GM23338 (cell line): Measurements from ENCODE around the gene FEN1. TPM values are rescaled to one million over a fixed set of nuclear protein-coding genes. Genes with fewer than 3 reads are reported as not detected.

Experiments used
- ATAC-seq: fragments of 200-7000 bp; cut with Tn5 transposase; 3 replicates; pipeline ENCODE4 v1.9.1; 2020
- DNase-seq: peaks from one replicate; pipeline ENCODE4 v3.0.0-alpha.2; 2015; ENCODE audit warnings: low spot score
- H2AFZ ChIP-seq: fragments of 200-600 bp; sonication (generic); 2 replicates; pipeline ENCODE4 v1.8.0; 2016; ENCODE audit warnings: antibody characterized with exemption, mild to moderate bottlenecking, moderate library complexity
- H3F3A ChIP-seq: fragments of 200-600 bp; sonication (generic); replicated peaks from 2 replicates; pipeline ENCODE4 v1.8.0; 2017; ENCODE audit warnings: antibody characterized with exemption, mixed run types, low read depth
- H3K27ac ChIP-seq: fragments of 200-600 bp; sonication (generic); 2 replicates; pipeline ENCODE4 v1.6.1; 2016; ENCODE audit warnings: low read depth
- H3K27me3 ChIP-seq: fragments of 200-600 bp; sonication (generic); 2 replicates; pipeline ENCODE4 v1.8.0; 2016; ENCODE audit warnings: mild to moderate bottlenecking, mixed run types, moderate library complexity; ENCODE audit not compliant: insufficient read depth
- H3K36me3 ChIP-seq: fragments of 200-600 bp; sonication (generic); 2 replicates; pipeline ENCODE4 v1.8.0; 2016; ENCODE audit warnings: mild to moderate bottlenecking; ENCODE audit not compliant: insufficient read depth
- H3K4me1 ChIP-seq: fragments of 200-600 bp; sonication (generic); 2 replicates; pipeline ENCODE4 v1.8.0; 2016; ENCODE audit warnings: mild to moderate bottlenecking, moderate library complexity; ENCODE audit not compliant: insufficient read depth
- H3K4me2 ChIP-seq: fragments of 200-600 bp; sonication (generic); 2 replicates; pipeline ENCODE4 v1.7.1; 2017; ENCODE audit warnings: mixed run types
- H3K4me3 ChIP-seq: fragments of 200-600 bp; sonication (generic); 2 replicates; pipeline ENCODE4 v1.6.1; 2016; ENCODE audit warnings: mixed run types
- H3K79me2 ChIP-seq: fragments of 200-600 bp; sonication (generic); replicated peaks from 2 replicates; pipeline ENCODE4 v1.8.0; 2017; ENCODE audit warnings: mild to moderate bottlenecking; ENCODE audit not compliant: insufficient read depth
- H3K9me2 ChIP-seq: fragments of 200-600 bp; sonication (generic); 2 replicates; pipeline ENCODE4 v1.8.0; 2017; ENCODE audit not compliant: insufficient read depth
- H4K20me1 ChIP-seq: fragments of 200-600 bp; sonication (generic); replicated peaks from 2 replicates; pipeline ENCODE4 v1.8.0; 2017; ENCODE audit warnings: mild to moderate bottlenecking; ENCODE audit not compliant: insufficient read depth
- H3K27ac Mint-ChIP-seq: 2 replicates; pipeline ENCODE4 v1.8.0; 2020; ENCODE audit warnings: inconsistent platforms, mild to moderate bottlenecking, moderate library complexity, mixed read lengths
- H3K27me3 Mint-ChIP-seq: 3 replicates; pipeline ENCODE4 v1.8.0; 2022; ENCODE audit warnings: low read depth, mild to moderate bottlenecking, moderate library complexity, mixed read lengths, inconsistent platforms; ENCODE audit not compliant: insufficient read depth, poor library complexity
- H3K36me3 Mint-ChIP-seq: 3 replicates; pipeline ENCODE4 v1.8.0; 2021; ENCODE audit warnings: low read depth, mild to moderate bottlenecking, inconsistent platforms, moderate library complexity, mixed read lengths
- H3K4me1 Mint-ChIP-seq: 3 replicates; pipeline ENCODE4 v1.8.0; 2020; ENCODE audit warnings: mild to moderate bottlenecking, inconsistent platforms, mixed read lengths
- H3K4me3 Mint-ChIP-seq: 3 replicates; pipeline ENCODE4 v1.8.0; 2021; ENCODE audit warnings: moderate library complexity, mild to moderate bottlenecking, inconsistent platforms, mixed read lengths
- H3K9me3 Mint-ChIP-seq: 3 replicates; pipeline ENCODE4 v1.8.0; 2020; ENCODE audit warnings: moderate library complexity, mild to moderate bottlenecking, inconsistent platforms, mixed read lengths
- CREB1 ChIP-seq: fragments of 250-450 bp; sonication (Bioruptor Pico); IDR thresholded peaks from 2 replicates; pipeline ENCODE4 v1.5.0; 2020; ENCODE audit warnings: low read depth, mild to moderate bottlenecking, moderate library complexity
- CTCF ChIP-seq, 2 experiments: fragments of 200-600 bp in 1 of 2; sonication (generic) in 1 of 2; conservative IDR thresholded peaks; 2 replicates each; pipeline versions ENCODE4 v1.5.1 to v1.6.1; 2016 to 2017; ENCODE audit warnings: antibody characterized with exemption in 2 of 2, low read depth in 2 of 2, mild to moderate bottlenecking in 2 of 2, moderate library complexity in 1 of 2
- EZH2 ChIP-seq: fragments of 200-600 bp; sonication (generic); IDR thresholded peaks from one replicate; pipeline ENCODE4 v1.8.0; 2017; ENCODE audit warnings: antibody characterized with exemption, mild to moderate bottlenecking, low read depth; ENCODE audit not compliant: unreplicated experiment
- EZH2phosphoT487 ChIP-seq: fragments of 200-600 bp; sonication (generic); IDR thresholded peaks from one replicate; pipeline ENCODE4 v1.8.1; 2018; ENCODE audit warnings: antibody characterized with exemption; ENCODE audit not compliant: unreplicated experiment
- JUNB ChIP-seq: IDR thresholded peaks from one replicate; pipeline ENCODE4 v1.6.1; 2016; ENCODE audit warnings: antibody characterized with exemption; ENCODE audit not compliant: unreplicated experiment
- NANOG ChIP-seq: IDR thresholded peaks from 2 replicates; pipeline ENCODE4 v1.6.1; 2016; ENCODE audit warnings: antibody characterized with exemption, borderline replicate concordance
- POLR2AphosphoS5 ChIP-seq: IDR thresholded peaks from 2 replicates; pipeline ENCODE4 v1.6.1; 2016; ENCODE audit warnings: antibody characterized with exemption, low read depth
- STAT1 ChIP-seq: IDR thresholded peaks from one replicate; pipeline ENCODE4 v1.6.1; 2016; ENCODE audit warnings: antibody characterized with exemption; ENCODE audit not compliant: unreplicated experiment
- ZNF114 ChIP-seq: fragments of 250-450 bp; sonication (Bioruptor Pico); IDR thresholded peaks from 2 replicates; pipeline ENCODE4 v1.5.0; 2020; ENCODE audit warnings: mild to moderate bottlenecking, moderate library complexity
- ZNF331 ChIP-seq: fragments of 250-450 bp; sonication (Bioruptor Pico); IDR thresholded peaks from 2 replicates; pipeline ENCODE4 v1.5.0; 2020; ENCODE audit warnings: low read depth, mild to moderate bottlenecking, moderate library complexity
- ZNF462 ChIP-seq: fragments of 250-450 bp; sonication (Bioruptor Pico); IDR thresholded peaks from 2 replicates; pipeline ENCODE4 v1.5.0; 2020; ENCODE audit warnings: mild to moderate bottlenecking, moderate library complexity
- polyA plus RNA-seq: library from polyadenylated mRNA; unstranded; fragments of >200 nt; fragmentation: Nextera tagmentation; extraction: Ambion mirVana; gene quantifications from 2 replicates; pipeline ENCODE4 v1.2.1, GENCODE V29; 2016
- total RNA-seq: library from RNA; depleted of rRNA; stranded (reverse); fragments of >200 nt; shearing (Covaris generic); gene quantifications from 2 replicates; pipeline ENCODE4 v1.2.3, GENCODE V29; 2014
- TF ChIP-seq, protein P1 (sequence below): IDR thresholded peaks from one replicate; pipeline ENCODE4 v1.6.1; 2018; ENCODE audit warnings: antibody characterized with exemption; ENCODE audit not compliant: unreplicated experiment
- TF ChIP-seq, protein P2 (sequence below): IDR thresholded peaks from 2 replicates; pipeline ENCODE4 v1.6.1; 2016; ENCODE audit warnings: antibody characterized with exemption

FEN1 gene
- total and polyA plus RNA-seq, 2 experiments from 2014 or later, result 85.1 to 89.0 TPM

GRCh38 chr11:61828379-61828628, 35.6 kb downstream of the FEN1 start:
- H3K27me3 ChIP-seq, result no peaks in the 10 kb centered on the region
- H2AFZ ChIP-seq, result no peak overlapping the region
- H3K9me3 Mint-ChIP-seq, result peaks cover 3% of the 10 kb centered on the region; the same call in 1 of the 3 replicates
- peaks cover 35% of the 10 kb centered on the region for H3K36me3 Mint-ChIP-seq
- H3K27ac Mint-ChIP-seq, result peak overlapping the region; percentile 95
- peaks cover 52% of the 10 kb centered on the region for H3K4me1 ChIP-seq
- peak overlapping the region; percentile 100 for H3K4me2 ChIP-seq
- peaks cover 26% of the 10 kb centered on the region for H3K27me3 Mint-ChIP-seq
- ATAC-seq (no peak), DNase-seq (no peak)
- peaks cover 49% of the 10 kb centered on the region for H3K4me1 Mint-ChIP-seq
- H3K36me3 ChIP-seq, result no peaks in the 10 kb centered on the region; the same call in none of the 2 replicates
- peak overlapping the region; percentile 87 for H3K4me3 Mint-ChIP-seq
- H3F3A ChIP-seq, result peaks cover 43% of the 10 kb centered on the region
- no peaks in the 10 kb centered on the region for H3K9me2 ChIP-seq
- H4K20me1 ChIP-seq, result peaks cover 36% of the 10 kb centered on the region
- peaks cover 55% of the 10 kb centered on the region for H3K79me2 ChIP-seq
- H3K27ac ChIP-seq, result peak overlapping the region; percentile 99
- TF ChIP-seq EZH2phosphoT487, result no peak
- no peak for TF ChIP-seq ZNF462 (CRISPR knock-in tag)
- no peak for TF ChIP-seq EZH2
- no peak for TF ChIP-seq CREB1 (CRISPR knock-in tag)
- TF ChIP-seq, protein P1, sequence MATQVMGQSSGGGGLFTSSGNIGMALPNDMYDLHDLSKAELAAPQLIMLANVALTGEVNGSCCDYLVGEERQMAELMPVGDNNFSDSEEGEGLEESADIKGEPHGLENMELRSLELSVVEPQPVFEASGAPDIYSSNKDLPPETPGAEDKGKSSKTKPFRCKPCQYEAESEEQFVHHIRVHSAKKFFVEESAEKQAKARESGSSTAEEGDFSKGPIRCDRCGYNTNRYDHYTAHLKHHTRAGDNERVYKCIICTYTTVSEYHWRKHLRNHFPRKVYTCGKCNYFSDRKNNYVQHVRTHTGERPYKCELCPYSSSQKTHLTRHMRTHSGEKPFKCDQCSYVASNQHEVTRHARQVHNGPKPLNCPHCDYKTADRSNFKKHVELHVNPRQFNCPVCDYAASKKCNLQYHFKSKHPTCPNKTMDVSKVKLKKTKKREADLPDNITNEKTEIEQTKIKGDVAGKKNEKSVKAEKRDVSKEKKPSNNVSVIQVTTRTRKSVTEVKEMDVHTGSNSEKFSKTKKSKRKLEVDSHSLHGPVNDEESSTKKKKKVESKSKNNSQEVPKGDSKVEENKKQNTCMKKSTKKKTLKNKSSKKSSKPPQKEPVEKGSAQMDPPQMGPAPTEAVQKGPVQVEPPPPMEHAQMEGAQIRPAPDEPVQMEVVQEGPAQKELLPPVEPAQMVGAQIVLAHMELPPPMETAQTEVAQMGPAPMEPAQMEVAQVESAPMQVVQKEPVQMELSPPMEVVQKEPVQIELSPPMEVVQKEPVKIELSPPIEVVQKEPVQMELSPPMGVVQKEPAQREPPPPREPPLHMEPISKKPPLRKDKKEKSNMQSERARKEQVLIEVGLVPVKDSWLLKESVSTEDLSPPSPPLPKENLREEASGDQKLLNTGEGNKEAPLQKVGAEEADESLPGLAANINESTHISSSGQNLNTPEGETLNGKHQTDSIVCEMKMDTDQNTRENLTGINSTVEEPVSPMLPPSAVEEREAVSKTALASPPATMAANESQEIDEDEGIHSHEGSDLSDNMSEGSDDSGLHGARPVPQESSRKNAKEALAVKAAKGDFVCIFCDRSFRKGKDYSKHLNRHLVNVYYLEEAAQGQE, result no peak
- TF ChIP-seq, protein P2, sequence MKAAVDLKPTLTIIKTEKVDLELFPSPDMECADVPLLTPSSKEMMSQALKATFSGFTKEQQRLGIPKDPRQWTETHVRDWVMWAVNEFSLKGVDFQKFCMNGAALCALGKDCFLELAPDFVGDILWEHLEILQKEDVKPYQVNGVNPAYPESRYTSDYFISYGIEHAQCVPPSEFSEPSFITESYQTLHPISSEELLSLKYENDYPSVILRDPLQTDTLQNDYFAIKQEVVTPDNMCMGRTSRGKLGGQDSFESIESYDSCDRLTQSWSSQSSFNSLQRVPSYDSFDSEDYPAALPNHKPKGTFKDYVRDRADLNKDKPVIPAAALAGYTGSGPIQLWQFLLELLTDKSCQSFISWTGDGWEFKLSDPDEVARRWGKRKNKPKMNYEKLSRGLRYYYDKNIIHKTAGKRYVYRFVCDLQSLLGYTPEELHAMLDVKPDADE, result no peak
- no peak; the same call in 1 of the 2 replicates for TF ChIP-seq POLR2AphosphoS5
- no peak for TF ChIP-seq CTCF (conservative IDR thresholded peaks at IDR 0.05; ENCODE audit: low read depth in 2 of 2)
- no peak for TF ChIP-seq ZNF331 (CRISPR knock-in tag)
- TF ChIP-seq JUNB, result no peak
- TF ChIP-seq ZNF114 (CRISPR knock-in tag), result no peak
- no peak for TF ChIP-seq STAT1
- no peak for TF ChIP-seq NANOG
- peak overlapping the region; percentile 99 for H3K4me3 ChIP-seq
